Neural cell (in vitro differentiated cells): ENCODE data around the gene UGT2B7.

Experiments used
- CTCF ChIP-seq: fragments of 450-650 bp; IDR thresholded peaks from 2 replicates; pipeline ENCODE4 v1.5.1; 2014; ENCODE audit warnings: antibody characterized with exemption, mild to moderate bottlenecking, moderate library complexity; ENCODE audit not compliant: poor library complexity, severe bottlenecking
- EZH2 ChIP-seq: fragments of 200-600, 300-800 bp; shearing (Covaris generic), sonication (generic); IDR thresholded peaks from 2 replicates; pipeline ENCODE4 v1.6.1; 2014; ENCODE audit warnings: antibody characterized with exemption, low read length, borderline replicate concordance, mild to moderate bottlenecking; ENCODE audit not compliant: insufficient read depth, poor library complexity, severe bottlenecking
- MXI1 ChIP-seq: fragments of 450-650 bp; conservative IDR thresholded peaks from 2 replicates; pipeline ENCODE4 v1.6.1; 2014; ENCODE audit warnings: antibody characterized with exemption, mild to moderate bottlenecking; ENCODE audit not compliant: poor library complexity, severe bottlenecking
- POLR2AphosphoS5 ChIP-seq: IDR thresholded peaks from 2 replicates; pipeline ENCODE4 v1.6.1; 2012
- RAD21 ChIP-seq: fragments of 450-650 bp; conservative IDR thresholded peaks from 2 replicates; pipeline ENCODE4 v1.6.1; 2014; ENCODE audit warnings: antibody characterized with exemption, mild to moderate bottlenecking, moderate library complexity
- SMC3 ChIP-seq: fragments of 450-650 bp; conservative IDR thresholded peaks from 2 replicates; pipeline ENCODE4 v1.6.1; 2014; ENCODE audit warnings: antibody characterized with exemption, mild to moderate bottlenecking, moderate library complexity; ENCODE audit not compliant: poor library complexity

- TF ChIP-seq CTCF: no peak
- no peak for TF ChIP-seq POLR2AphosphoS5
- TF ChIP-seq EZH2: no peak
- no peak for TF ChIP-seq MXI1
- TF ChIP-seq SMC3: no peak
- no peak for TF ChIP-seq RAD21
These were observed 40.1 kb upstream of the UGT2B7 start for GRCh38 chr4:69056150-69056549.
